HepG2 (cell line): ENCODE measurements around the gene DDX49. TPM values are rescaled to one million over a fixed set of nuclear protein-coding genes. Genes with fewer than 3 reads are reported as not detected.
A peak's percentile ranks its signal among the peaks of the same experiment; 100 is the strongest.

Experiments used
- HNF4G ChIP-seq, 2 experiments: sonication (generic) in 1 of 2; formaldehyde crosslinking in 1 of 2; IDR thresholded peaks; 2 replicates each; pipeline versions ENCODE4 v1.4.0 to v1.6.1; 2011 to 2020; ENCODE audit warnings: borderline replicate concordance in 2 of 2, low read depth in 2 of 2, mild to moderate bottlenecking in 2 of 2, low read length in 1 of 2, missing genetic modification reagents in 1 of 2, moderate library complexity in 1 of 2
- PCBP1 ChIP-seq: fragments of 200-400 bp; formaldehyde crosslinking; IDR thresholded peaks from 2 replicates; pipeline ENCODE4 v1.6.1; 2017; ENCODE audit warnings: mild to moderate bottlenecking, low read depth, low read length, borderline replicate concordance
- RARA ChIP-seq: IDR thresholded peaks from 2 replicates; pipeline ENCODE4 v1.6.1; 2016; ENCODE audit warnings: missing genetic modification reagents, missing compliant biosample characterization
- ZBTB14 ChIP-seq: sonication (generic); formaldehyde crosslinking; IDR thresholded peaks from 2 replicates; pipeline ENCODE4 v1.4.0; 2020; ENCODE audit warnings: missing genetic modification reagents
- ZMYM3 ChIP-seq: sonication (generic); formaldehyde crosslinking; IDR thresholded peaks from 2 replicates; pipeline ENCODE4 v1.5.1; 2020; ENCODE audit warnings: mild to moderate bottlenecking, missing genetic modification reagents
- ZNF121 ChIP-seq: sonication (generic); formaldehyde crosslinking; IDR thresholded peaks from 2 replicates; pipeline ENCODE4 v1.5.0; 2020; ENCODE audit warnings: mild to moderate bottlenecking, missing genetic modification reagents
- polyA plus RNA-seq, 8 experiments: library from polyadenylated mRNA; depleted of rRNA in 3 of 8; stranded (reverse) in 7 of 8; unstranded in 1 of 8; fragments of >200 nt; fragmentation: Illumina TruSeq in 4 of 8; extraction: Trizol in 4 of 8; gene quantifications; 2 replicates each; pipeline versions ENCODE4 v1.2.1 to v1.2.3, GENCODE V29; 2011 to 2016; ENCODE audit warnings: low read depth in 4 of 8, missing spikeins in 1 of 8, mixed read lengths in 1 of 8; ENCODE audit not compliant: insufficient read depth in 1 of 8
- total RNA-seq, 5 experiments: library from RNA; depleted of rRNA; stranded (reverse); fragments of >200 nt; fragmentation: Illumina TruSeq; extraction: Trizol; gene quantifications; 2 replicates each; pipeline ENCODE4 v1.2.3, GENCODE V29; 2016; ENCODE audit warnings: low read depth in 1 of 5
- TF ChIP-seq, protein P1 (sequence below): conservative IDR thresholded peaks from 2 replicates; pipeline ENCODE4 v1.6.1; 2018; ENCODE audit warnings: missing genetic modification reagents
- TF ChIP-seq, protein P2 (sequence below): sonication (generic); formaldehyde crosslinking; IDR thresholded peaks from 2 replicates; pipeline ENCODE4 v1.4.0; 2020; ENCODE audit warnings: missing genetic modification reagents
- TF ChIP-seq, protein P3 (sequence below): sonication (generic); formaldehyde crosslinking; IDR thresholded peaks from 2 replicates; pipeline ENCODE4 v1.5.1; 2020; ENCODE audit warnings: mild to moderate bottlenecking, missing genetic modification reagents

Gene DDX49
- total and polyA plus RNA-seq, 2 of the 13 experiments (the other 11 are each of a cell fraction or from before 2014, with no cell fraction given) = 27.0 to 46.2 TPM

- TF ChIP-seq HNF4G (IDR thresholded peaks at IDR 0.05; ENCODE audit: borderline replicate concordance, low read depth, low read length) (no peak), HNF4G (CRISPR knock-in tag; IDR thresholded peaks at IDR 0.05; ENCODE audit: borderline replicate concordance, low read depth) (no peak), ZMYM3 (peak; percentile 72), ZNF121 (peak; percentile 81), ZBTB14 (CRISPR knock-in tag) (no peak), RARA (CRISPR knock-in tag) (no peak), PCBP1 (no peak)
- TF ChIP-seq, protein P1, sequence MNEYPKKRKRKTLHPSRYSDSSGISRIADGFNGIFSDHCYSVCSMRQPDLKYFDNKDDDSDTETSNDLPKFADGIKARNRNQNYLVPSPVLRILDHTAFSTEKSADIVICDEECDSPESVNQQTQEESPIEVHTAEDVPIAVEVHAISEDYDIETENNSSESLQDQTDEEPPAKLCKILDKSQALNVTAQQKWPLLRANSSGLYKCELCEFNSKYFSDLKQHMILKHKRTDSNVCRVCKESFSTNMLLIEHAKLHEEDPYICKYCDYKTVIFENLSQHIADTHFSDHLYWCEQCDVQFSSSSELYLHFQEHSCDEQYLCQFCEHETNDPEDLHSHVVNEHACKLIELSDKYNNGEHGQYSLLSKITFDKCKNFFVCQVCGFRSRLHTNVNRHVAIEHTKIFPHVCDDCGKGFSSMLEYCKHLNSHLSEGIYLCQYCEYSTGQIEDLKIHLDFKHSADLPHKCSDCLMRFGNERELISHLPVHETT (CRISPR knock-in tag) = no peak
- TF ChIP-seq, protein P2, sequence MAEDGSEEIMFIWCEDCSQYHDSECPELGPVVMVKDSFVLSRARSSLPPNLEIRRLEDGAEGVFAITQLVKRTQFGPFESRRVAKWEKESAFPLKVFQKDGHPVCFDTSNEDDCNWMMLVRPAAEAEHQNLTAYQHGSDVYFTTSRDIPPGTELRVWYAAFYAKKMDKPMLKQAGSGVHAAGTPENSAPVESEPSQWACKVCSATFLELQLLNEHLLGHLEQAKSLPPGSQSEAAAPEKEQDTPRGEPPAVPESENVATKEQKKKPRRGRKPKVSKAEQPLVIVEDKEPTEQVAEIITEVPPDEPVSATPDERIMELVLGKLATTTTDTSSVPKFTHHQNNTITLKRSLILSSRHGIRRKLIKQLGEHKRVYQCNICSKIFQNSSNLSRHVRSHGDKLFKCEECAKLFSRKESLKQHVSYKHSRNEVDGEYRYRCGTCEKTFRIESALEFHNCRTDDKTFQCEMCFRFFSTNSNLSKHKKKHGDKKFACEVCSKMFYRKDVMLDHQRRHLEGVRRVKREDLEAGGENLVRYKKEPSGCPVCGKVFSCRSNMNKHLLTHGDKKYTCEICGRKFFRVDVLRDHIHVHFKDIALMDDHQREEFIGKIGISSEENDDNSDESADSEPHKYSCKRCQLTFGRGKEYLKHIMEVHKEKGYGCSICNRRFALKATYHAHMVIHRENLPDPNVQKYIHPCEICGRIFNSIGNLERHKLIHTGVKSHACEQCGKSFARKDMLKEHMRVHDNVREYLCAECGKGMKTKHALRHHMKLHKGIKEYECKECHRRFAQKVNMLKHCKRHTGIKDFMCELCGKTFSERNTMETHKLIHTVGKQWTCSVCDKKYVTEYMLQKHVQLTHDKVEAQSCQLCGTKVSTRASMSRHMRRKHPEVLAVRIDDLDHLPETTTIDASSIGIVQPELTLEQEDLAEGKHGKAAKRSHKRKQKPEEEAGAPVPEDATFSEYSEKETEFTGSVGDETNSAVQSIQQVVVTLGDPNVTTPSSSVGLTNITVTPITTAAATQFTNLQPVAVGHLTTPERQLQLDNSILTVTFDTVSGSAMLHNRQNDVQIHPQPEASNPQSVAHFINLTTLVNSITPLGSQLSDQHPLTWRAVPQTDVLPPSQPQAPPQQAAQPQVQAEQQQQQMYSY (CRISPR knock-in tag) = no peak
- TF ChIP-seq, protein P3, sequence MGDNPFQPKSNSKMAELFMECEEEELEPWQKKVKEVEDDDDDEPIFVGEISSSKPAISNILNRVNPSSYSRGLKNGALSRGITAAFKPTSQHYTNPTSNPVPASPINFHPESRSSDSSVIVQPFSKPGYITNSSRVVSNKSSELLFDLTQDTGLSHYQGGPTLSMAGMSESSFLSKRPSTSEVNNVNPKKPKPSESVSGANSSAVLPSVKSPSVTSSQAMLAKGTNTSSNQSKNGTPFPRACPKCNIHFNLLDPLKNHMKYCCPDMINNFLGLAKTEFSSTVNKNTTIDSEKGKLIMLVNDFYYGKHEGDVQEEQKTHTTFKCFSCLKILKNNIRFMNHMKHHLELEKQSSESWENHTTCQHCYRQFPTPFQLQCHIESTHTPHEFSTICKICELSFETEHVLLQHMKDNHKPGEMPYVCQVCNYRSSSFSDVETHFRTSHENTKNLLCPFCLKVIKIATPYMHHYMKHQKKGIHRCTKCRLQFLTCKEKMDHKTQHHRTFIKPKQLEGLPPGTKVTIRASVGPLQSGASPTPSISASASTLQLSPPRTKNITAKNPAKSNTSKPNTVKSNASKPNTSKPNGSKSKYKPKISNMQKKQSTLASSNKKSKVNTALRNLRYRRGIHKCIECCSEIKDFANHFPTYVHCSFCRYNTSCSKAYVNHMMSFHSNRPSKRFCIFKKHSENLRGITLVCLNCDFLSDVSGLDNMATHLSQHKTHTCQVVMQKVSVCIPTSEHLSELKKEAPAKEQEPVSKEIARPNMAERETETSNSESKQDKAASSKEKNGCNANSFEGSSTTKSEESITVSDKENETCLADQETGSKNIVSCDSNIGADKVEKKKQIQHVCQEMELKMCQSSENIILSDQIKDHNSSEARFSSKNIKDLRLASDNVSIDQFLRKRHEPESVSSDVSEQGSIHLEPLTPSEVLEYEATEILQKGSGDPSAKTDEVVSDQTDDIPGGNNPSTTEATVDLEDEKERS = 0 out of 2 replicates have a peak, but pooled peaks have one; percentile 24
These were observed 22.2 kb upstream of the DDX49 start (continued) for GRCh38 chr19:18897094-18898029.
